Measurements from ENCODE around the gene CD3D.
"Not testable (repeated sequence)": the region's sequence is repeated elsewhere in the genome, so short reads cannot be mapped to it uniquely, and the experiment has no call there.

The CD3D gene

GRCh38 chr11:118339281-118339961, 3.1 kb downstream of the CD3D start:
- DNase-seq (ENCODE audit: low spot score): no peak

GRCh38 chr11:118338637-118339061, 3.9 kb downstream of the CD3D start:
- peak; percentile 38 for DNase-seq (ENCODE audit: low spot score)

- no peak for DNase-seq (ENCODE audit: low spot score)
These were observed 7.8 kb downstream of the CD3D start for GRCh38 chr11:118334745-118335144.

- DNase-seq (ENCODE audit: low spot score): no peak
These were observed 13.8 kb downstream of the CD3D start for GRCh38 chr11:118328745-118329144.

- no peak for DNase-seq (ENCODE audit: low spot score)
These were observed 17.2 kb downstream of the CD3D start for GRCh38 chr11:118325283-118325682.

GRCh38 chr11:118322721-118323120, 19.8 kb downstream of the CD3D start:
- DNase-seq (ENCODE audit: low spot score): no peak

GRCh38 chr11:118321386-118322082, 21.0 kb downstream of the CD3D start:
- peak; percentile 47 for DNase-seq (ENCODE audit: low spot score)

- no peak for DNase-seq (ENCODE audit: low spot score)
These were observed 22.0 kb downstream of the CD3D start for GRCh38 chr11:118320515-118320914.

GRCh38 chr11:118319337-118319707, 23.2 kb downstream of the CD3D start:
- no peak for DNase-seq (ENCODE audit: low spot score)

- no peak for DNase-seq (ENCODE audit: low spot score)
These were observed 23.7 kb downstream of the CD3D start for GRCh38 chr11:118318581-118319336.

GRCh38 chr11:118318124-118318523, 24.4 kb downstream of the CD3D start:
- DNase-seq (ENCODE audit: low spot score): no peak

GRCh38 chr11:118314988-118315411, 27.5 kb downstream of the CD3D start:
- no peak for DNase-seq (ENCODE audit: low spot score)

- DNase-seq (ENCODE audit: low spot score): no peak
These were observed 29.3 kb downstream of the CD3D start for GRCh38 chr11:118313242-118313641.

- no peak for DNase-seq (ENCODE audit: low spot score)
These were observed 30.2 kb downstream of the CD3D start for GRCh38 chr11:118312328-118312727.

GRCh38 chr11:118311518-118311917, 31.0 kb downstream of the CD3D start:
- DNase-seq (ENCODE audit: low spot score): no peak

GRCh38 chr11:118310781-118311485, 31.6 kb downstream of the CD3D start:
- no peak for DNase-seq (ENCODE audit: low spot score)

GRCh38 chr11:118310271-118310670, 32.2 kb downstream of the CD3D start:
- no peak for DNase-seq (ENCODE audit: low spot score)

GRCh38 chr11:118308995-118309528, 33.4 kb downstream of the CD3D start:
- not testable (repeated sequence) for DNase-seq (ENCODE audit: low spot score)

GRCh38 chr11:118306556-118306955, 35.9 kb downstream of the CD3D start:
- DNase-seq (ENCODE audit: low spot score): no peak

GRCh38 chr11:118305726-118306125, 36.8 kb downstream of the CD3D start:
- no peak for DNase-seq (ENCODE audit: low spot score)

GRCh38 chr11:118304568-118305248, 37.8 kb downstream of the CD3D start, which contains the start of gene CD3E:
TSS of gene CD3E (plus strand) at chr11:118304730. CDS start at chr11:118304953, 223 bp downstream.
- DNase-seq (ENCODE audit: low spot score): no peak
